Activated naive CD8-positive, alpha-beta T cell (primary cell): ENCODE results near the gene SLC23A2.
A peak's percentile ranks its signal among the peaks of the same experiment; 100 is the strongest.

Experiments used
- H3K27ac Mint-ChIP-seq: one replicate; pipeline ENCODE4 v1.8.0; 2021; ENCODE audit warnings: mixed read lengths
- H3K27me3 Mint-ChIP-seq: one replicate; pipeline ENCODE4 v1.8.0; 2021; ENCODE audit warnings: mixed read lengths
- H3K36me3 Mint-ChIP-seq: one replicate; pipeline ENCODE4 v1.8.0; 2021; ENCODE audit warnings: mixed read lengths
- H3K4me1 Mint-ChIP-seq: one replicate; pipeline ENCODE4 v1.8.0; 2021; ENCODE audit warnings: low read depth, mixed read lengths
- H3K4me3 Mint-ChIP-seq: one replicate; pipeline ENCODE4 v1.8.0; 2021; ENCODE audit warnings: mild to moderate bottlenecking, mixed read lengths
- H3K9me3 Mint-ChIP-seq: one replicate; pipeline ENCODE4 v1.8.0; 2021; ENCODE audit warnings: low read depth, mixed read lengths

Gene SLC23A2

GRCh38 chr20:4961746-4962145 is 39.6 kb downstream of the SLC23A2 start:
- H3K4me3 Mint-ChIP-seq, result no peak overlapping the region
- peaks cover 20% of the 10 kb centered on the region for H3K4me1 Mint-ChIP-seq
- peak overlapping the region; percentile 87 for H3K27ac Mint-ChIP-seq
- H3K36me3 Mint-ChIP-seq, result peaks cover 4% of the 10 kb centered on the region
- no peaks in the 10 kb centered on the region for H3K27me3 Mint-ChIP-seq
- H3K9me3 Mint-ChIP-seq, result no peaks in the 10 kb centered on the region

- H3K27me3 Mint-ChIP-seq, result no peaks in the 10 kb centered on the region
- peaks cover 4% of the 10 kb centered on the region for H3K36me3 Mint-ChIP-seq
- H3K9me3 Mint-ChIP-seq, result no peaks in the 10 kb centered on the region
- H3K27ac Mint-ChIP-seq, result no peak overlapping the region
- peaks cover 22% of the 10 kb centered on the region for H3K4me1 Mint-ChIP-seq
- no peak overlapping the region for H3K4me3 Mint-ChIP-seq
Measured at GRCh38 chr20:4959592-4959991, 41.7 kb downstream of the SLC23A2 start.

- peaks cover 4% of the 10 kb centered on the region for H3K36me3 Mint-ChIP-seq
- no peak overlapping the region for H3K27ac Mint-ChIP-seq
- no peaks in the 10 kb centered on the region for H3K27me3 Mint-ChIP-seq
- no peak overlapping the region for H3K4me3 Mint-ChIP-seq
- H3K9me3 Mint-ChIP-seq, result no peaks in the 10 kb centered on the region
- peaks cover 21% of the 10 kb centered on the region for H3K4me1 Mint-ChIP-seq
Measured at GRCh38 chr20:4957939-4958362, 43.4 kb downstream of the SLC23A2 start.

- Mint-ChIP-seq H3K27ac (no peak overlapping the region), H3K4me3 (no peak overlapping the region), H3K36me3 (peaks cover 4% of the 10 kb centered on the region)
Measured at GRCh38 chr20:4957187-4957586, 44.1 kb downstream of the SLC23A2 start.

GRCh38 chr20:4956200-4956810 is 45.0 kb downstream of the SLC23A2 start:
- Mint-ChIP-seq H3K4me3 (no peak overlapping the region), H3K27ac (no peak overlapping the region), H3K9me3 (no peaks in the 10 kb centered on the region), H3K36me3 (peaks cover 4% of the 10 kb centered on the region), H3K27me3 (no peaks in the 10 kb centered on the region), H3K4me1 (peaks cover 9% of the 10 kb centered on the region)

More at GRCh38 chr20:4957187-4957586, 44.1 kb downstream of the SLC23A2 start:
- Mint-ChIP-seq H3K9me3 (no peaks in the 10 kb centered on the region), H3K4me1 (peaks cover 18% of the 10 kb centered on the region), H3K27me3 (no peaks in the 10 kb centered on the region)

GRCh38 chr20:4953881-4954280 is 47.4 kb downstream of the SLC23A2 start:
- Mint-ChIP-seq H3K27me3 (no peaks in the 10 kb centered on the region), H3K4me1 (peaks cover 19% of the 10 kb centered on the region), H3K36me3 (peaks cover 4% of the 10 kb centered on the region), H3K4me3 (no peak overlapping the region), H3K27ac (no peak overlapping the region), H3K9me3 (no peaks in the 10 kb centered on the region)

GRCh38 chr20:4952229-4952628 is 49.1 kb downstream of the SLC23A2 start:
- Mint-ChIP-seq H3K4me1 (peaks cover 19% of the 10 kb centered on the region), H3K36me3 (peaks cover 4% of the 10 kb centered on the region), H3K9me3 (no peaks in the 10 kb centered on the region), H3K4me3 (no peak overlapping the region), H3K27me3 (no peaks in the 10 kb centered on the region), H3K27ac (no peak overlapping the region)

GRCh38 chr20:4951299-4951698 is 50.0 kb downstream of the SLC23A2 start:
- H3K36me3 Mint-ChIP-seq, result peaks cover 4% of the 10 kb centered on the region
- no peaks in the 10 kb centered on the region for H3K27me3 Mint-ChIP-seq
- H3K9me3 Mint-ChIP-seq, result no peaks in the 10 kb centered on the region
- no peak overlapping the region for H3K4me3 Mint-ChIP-seq
- peaks cover 19% of the 10 kb centered on the region for H3K4me1 Mint-ChIP-seq
- no peak overlapping the region for H3K27ac Mint-ChIP-seq

GRCh38 chr20:4950841-4951240 is 50.5 kb downstream of the SLC23A2 start:
- H3K27ac Mint-ChIP-seq, result no peak overlapping the region
- no peaks in the 10 kb centered on the region for H3K27me3 Mint-ChIP-seq
- no peak overlapping the region for H3K4me3 Mint-ChIP-seq
- peaks cover 4% of the 10 kb centered on the region for H3K36me3 Mint-ChIP-seq
- H3K4me1 Mint-ChIP-seq, result peaks cover 17% of the 10 kb centered on the region
- H3K9me3 Mint-ChIP-seq, result no peaks in the 10 kb centered on the region

- Mint-ChIP-seq H3K27ac (no peak overlapping the region), H3K27me3 (no peaks in the 10 kb centered on the region), H3K4me3 (no peak overlapping the region), H3K9me3 (no peaks in the 10 kb centered on the region), H3K4me1 (peaks cover 19% of the 10 kb centered on the region), H3K36me3 (peaks cover 4% of the 10 kb centered on the region)
Measured at GRCh38 chr20:4950437-4950836, 50.9 kb downstream of the SLC23A2 start.

GRCh38 chr20:4949833-4950178 is 51.5 kb downstream of the SLC23A2 start:
- Mint-ChIP-seq H3K4me1 (peaks cover 19% of the 10 kb centered on the region), H3K9me3 (no peaks in the 10 kb centered on the region), H3K36me3 (peaks cover 4% of the 10 kb centered on the region)

GRCh38 chr20:4947817-4948559 is 53.3 kb downstream of the SLC23A2 start:
- peaks cover 23% of the 10 kb centered on the region for H3K4me1 Mint-ChIP-seq

More at GRCh38 chr20:4949833-4950178, 51.5 kb downstream of the SLC23A2 start:
- H3K27me3 Mint-ChIP-seq, result no peaks in the 10 kb centered on the region
- peak overlapping the region; percentile 30 for H3K4me3 Mint-ChIP-seq
- peak overlapping the region; percentile 7 for H3K27ac Mint-ChIP-seq

GRCh38 chr20:4946986-4947385 is 54.3 kb downstream of the SLC23A2 start:
- Mint-ChIP-seq H3K27me3 (no peaks in the 10 kb centered on the region), H3K36me3 (peaks cover under 1% of the 10 kb centered on the region), H3K4me1 (peaks cover 32% of the 10 kb centered on the region), H3K27ac (no peak overlapping the region), H3K4me3 (no peak overlapping the region), H3K9me3 (no peaks in the 10 kb centered on the region)

More at GRCh38 chr20:4947817-4948559, 53.3 kb downstream of the SLC23A2 start:
- Mint-ChIP-seq H3K36me3 (peaks cover 4% of the 10 kb centered on the region), H3K27ac (no peak overlapping the region), H3K27me3 (no peaks in the 10 kb centered on the region), H3K4me3 (no peak overlapping the region), H3K9me3 (no peaks in the 10 kb centered on the region)

GRCh38 chr20:4946585-4946984 is 54.7 kb downstream of the SLC23A2 start:
- H3K4me3 Mint-ChIP-seq, result no peak overlapping the region
- H3K27ac Mint-ChIP-seq, result no peak overlapping the region
- H3K4me1 Mint-ChIP-seq, result peaks cover 35% of the 10 kb centered on the region
- H3K9me3 Mint-ChIP-seq, result no peaks in the 10 kb centered on the region
- peaks cover 3% of the 10 kb centered on the region for H3K36me3 Mint-ChIP-seq
- H3K27me3 Mint-ChIP-seq, result no peaks in the 10 kb centered on the region

- H3K4me3 Mint-ChIP-seq, result no peak overlapping the region
- no peaks in the 10 kb centered on the region for H3K9me3 Mint-ChIP-seq
- no peaks in the 10 kb centered on the region for H3K27me3 Mint-ChIP-seq
- H3K4me1 Mint-ChIP-seq, result peaks cover 26% of the 10 kb centered on the region
- H3K27ac Mint-ChIP-seq, result no peak overlapping the region
- peaks cover 7% of the 10 kb centered on the region for H3K36me3 Mint-ChIP-seq
Measured at GRCh38 chr20:4944518-4945313, 56.6 kb downstream of the SLC23A2 start.
